IMR-90 (cell line): ENCODE measurements around the gene RGS10. TPM values are rescaled to one million over a fixed set of nuclear protein-coding genes. Genes with fewer than 3 reads are reported as not detected.

Experiments used
- ATAC-seq: fragments of 200-7000 bp; cut with Tn5 transposase; 2 replicates; pipeline ENCODE4 v1.9.1; 2020; ENCODE audit warnings: low read depth, mild to moderate bottlenecking, moderate library complexity
- Bru-seq: library from RNA; stranded (reverse); fragments of 400-500 nt; gene quantifications from one replicate; lab custom pipeline; 2021; lab: Mats Ljungman, UMichigan
- BruChase-seq, 2 experiments: library from RNA; stranded (reverse); fragments of 400-500 nt; gene quantifications; one replicate each; lab custom pipeline; 2021; lab: Mats Ljungman, UMichigan
- BruUV-seq: library from RNA; stranded (reverse); fragments of 400-500 nt; replicated peaks from 2 replicates; lab custom pipeline; 2021; lab: Mats Ljungman, UMichigan
- CTCF ChIA-PET: fragments of 300-600 bp; formaldehyde crosslinking; extraction: SDS; loops from one replicate; lab custom pipeline; 2021; ENCODE audit warnings: antibody characterized with exemption; lab: Yijun Ruan, JAX
- POLR2A ChIA-PET: fragments of 300-600 bp; sonication (Branson Sonifier 250); formaldehyde crosslinking; loops from one replicate; lab custom pipeline; 2022; ENCODE audit warnings: antibody characterized with exemption; ENCODE audit not compliant: unreplicated experiment; lab: Charles Lee
- DNase-seq: peaks from one replicate; pipeline ENCODE4 v3.0.0; 2013
- H2AFZ ChIP-seq: replicated peaks from 2 replicates; pipeline ENCODE3; 2013; ENCODE audit warnings: low read length, mild to moderate bottlenecking; ENCODE audit not compliant: poor library complexity
- H2AK5ac ChIP-seq: 2 replicates; pipeline ENCODE4 v1.6.1; 2013; ENCODE audit warnings: low read depth, low read length, inconsistent platforms
- H2AK9ac ChIP-seq: replicated peaks from 2 replicates; pipeline ENCODE3; 2013; ENCODE audit warnings: mild to moderate bottlenecking, low read depth, low read length, moderate library complexity; ENCODE audit not compliant: poor library complexity
- H2BK120ac ChIP-seq: 2 replicates; pipeline ENCODE4 v1.6.1; 2013; ENCODE audit warnings: low read depth, low read length, inconsistent platforms
- H2BK15ac ChIP-seq: 3 replicates; pipeline ENCODE4 v1.6.1; 2013; ENCODE audit warnings: low read depth, low read length, inconsistent platforms
- H2BK20ac ChIP-seq: 2 replicates; pipeline ENCODE4 v1.6.1; 2013; ENCODE audit warnings: low read depth, mild to moderate bottlenecking, inconsistent platforms, low read length, moderate library complexity
- H2BK5ac ChIP-seq: 2 replicates; pipeline ENCODE4 v1.6.1; 2013; ENCODE audit warnings: mild to moderate bottlenecking, low read depth, low read length, inconsistent platforms; ENCODE audit not compliant: poor library complexity, severe bottlenecking
- H3K14ac ChIP-seq: replicated peaks from 2 replicates; pipeline ENCODE4 v1.6.1; 2013; ENCODE audit warnings: low read depth, low read length, inconsistent platforms
- H3K18ac ChIP-seq: 2 replicates; pipeline ENCODE4 v1.6.1; 2013; ENCODE audit warnings: low read depth, low read length, control low read depth
- H3K23ac ChIP-seq: 2 replicates; pipeline ENCODE4 v1.6.1; 2013; ENCODE audit warnings: low read depth, low read length, inconsistent platforms
- H3K27ac ChIP-seq: 2 replicates; pipeline ENCODE4 v1.5.1; 2013; ENCODE audit warnings: mild to moderate bottlenecking, control low read depth, low read length; ENCODE audit not compliant: insufficient read depth
- H3K27me3 ChIP-seq: 2 replicates; pipeline ENCODE4 v1.6.1; 2013; ENCODE audit warnings: low read length; ENCODE audit not compliant: control insufficient read depth, insufficient read depth
- H3K36me3 ChIP-seq: 2 replicates; pipeline ENCODE4 v1.6.1; 2013; ENCODE audit warnings: low read length, mixed read lengths; ENCODE audit not compliant: control insufficient read depth, insufficient read depth
- H3K4ac ChIP-seq: 2 replicates; pipeline ENCODE4 v1.6.1; 2013; ENCODE audit warnings: low read depth, low read length, inconsistent platforms
- H3K4me1 ChIP-seq: 2 replicates; pipeline ENCODE4 v1.6.1; 2013; ENCODE audit warnings: low read length, mixed read lengths; ENCODE audit not compliant: control insufficient read depth, insufficient read depth
- H3K4me2 ChIP-seq: 2 replicates; pipeline ENCODE4 v1.6.1; 2013; ENCODE audit warnings: low read depth, mild to moderate bottlenecking, control low read depth, low read length, moderate library complexity
- H3K4me3 ChIP-seq: 2 replicates; pipeline ENCODE4 v1.5.1; 2013; ENCODE audit warnings: low read depth, mild to moderate bottlenecking, control low read depth, low read length, moderate library complexity; ENCODE audit not compliant: insufficient read depth
- H3K56ac ChIP-seq: 2 replicates; pipeline ENCODE4 v1.6.1; 2013; ENCODE audit warnings: low read length, inconsistent platforms; ENCODE audit not compliant: insufficient read depth; ENCODE audit errors: extremely low read depth
- H3K79me1 ChIP-seq, 2 experiments: 2 replicates each; pipeline ENCODE4 v1.6.1; 2013; ENCODE audit warnings: low read length in 2 of 2, inconsistent platforms in 1 of 2, low read depth in 1 of 2
- H3K9ac ChIP-seq: 2 replicates; pipeline ENCODE4 v1.6.1; 2013; ENCODE audit warnings: low read depth, low read length, control low read depth
- H3K9me1 ChIP-seq: 2 replicates; pipeline ENCODE4 v1.6.1; 2013; ENCODE audit warnings: low read length, inconsistent platforms; ENCODE audit not compliant: insufficient read depth
- H3K9me3 ChIP-seq: 2 replicates; pipeline ENCODE4 v1.6.1; 2013; ENCODE audit warnings: low read length; ENCODE audit not compliant: control insufficient read depth, insufficient read depth
- H4K20me1 ChIP-seq: 2 replicates; pipeline ENCODE4 v1.6.1; 2013; ENCODE audit warnings: low read length, inconsistent platforms; ENCODE audit not compliant: insufficient read depth
- H4K5ac ChIP-seq: 2 replicates; pipeline ENCODE4 v1.6.1; 2013; ENCODE audit warnings: mild to moderate bottlenecking, low read depth, low read length, control low read depth
- H4K8ac ChIP-seq, 2 experiments: 2 replicates each; pipeline ENCODE4 v1.6.1; 2013; ENCODE audit warnings: low read depth in 2 of 2, low read length in 2 of 2, control low read depth in 1 of 2, inconsistent platforms in 1 of 2
- H4K91ac ChIP-seq: 2 replicates; pipeline ENCODE4 v1.6.1; 2013; ENCODE audit warnings: low read depth, low read length, inconsistent platforms; ENCODE audit not compliant: insufficient read depth
- FOS ChIP-seq: fragments of 150-350 bp; IDR thresholded peaks from 2 replicates; pipeline ENCODE4 v1.6.1; 2016; ENCODE audit warnings: low read depth, low read length
- MAZ ChIP-seq: IDR thresholded peaks from 2 replicates; pipeline ENCODE4 v1.6.1; 2012; ENCODE audit warnings: low read depth, mild to moderate bottlenecking, low read length, improper control_type of control experiment, moderate library complexity, borderline replicate concordance
- MXI1 ChIP-seq: IDR thresholded peaks from 2 replicates; pipeline ENCODE4 v1.6.1; 2012; ENCODE audit warnings: low read depth, mild to moderate bottlenecking, low read length, moderate library complexity, borderline replicate concordance
- POLR2A ChIP-seq: IDR thresholded peaks from 2 replicates; pipeline ENCODE4 v1.6.1; 2012; ENCODE audit warnings: mild to moderate bottlenecking, low read depth, low read length
- WGBS, 2 experiments: methylation state at CpG; one replicate each; pipeline versions ENCODE4 v1.1.5 to v1.1.7; 2013; ENCODE audit warnings: missing lambda C conversion rate in 2 of 2; ENCODE audit not compliant: insufficient read length in 1 of 2; ENCODE audit errors: extremely low coverage in 2 of 2; 5-methylcytosine and 5-hydroxymethylcytosine counted together
- dilution Hi-C: fragments of 300-500 bp; cut with HindIII; formaldehyde crosslinking; loops from one replicate; pipeline ENCODE4 v1.14.3; 2018; ENCODE audit warnings: low sequenced_read_pairs; ENCODE audit not compliant: unreplicated experiment
- in situ Hi-C: fragments of 300-500 bp; cut with MboI; formaldehyde crosslinking; loops from 3 replicates; pipeline ENCODE4 v1.14.3; 2019; ENCODE audit warnings: low sequenced_read_pairs, inconsistent platforms, mixed read lengths
- intact Hi-C: fragments of 100-400 bp; cut with micrococcal nuclease; formaldehyde crosslinking; loops from 2 replicates; pipeline ENCODE4 v1.10.0; 2022
- long read RNA-seq: library from polyadenylated mRNA; unstranded; transcript quantifications from one replicate; pipeline ENCODE4 v2.0.0, GENCODE V29; 2021; ENCODE audit not compliant: unreplicated experiment
- polyA plus RNA-seq, 3 experiments: library from polyadenylated mRNA; depleted of rRNA; stranded (reverse); fragments of >200 nt; gene quantifications; 2 replicates each; pipeline ENCODE4 v1.2.3, GENCODE V29; 2012; ENCODE audit warnings: low replicate concordance in 1 of 3
- total RNA-seq: library from RNA; depleted of rRNA; stranded (reverse); fragments of >200 nt; gene quantifications from 2 replicates; pipeline ENCODE4 v1.2.3, GENCODE V29; 2012; rRNA removed

Gene RGS10
- total RNA-seq: 35.3 and 55.5 TPM in 2 replicates
- 77.0 and 89.7 TPM in 2 replicates for polyA plus RNA-seq (2012; rRNA removed)
- polyA plus RNA-seq (2012; cell fraction: cytosol; rRNA removed): 29.0 and 54.5 TPM in 2 replicates
- 9.4 and 39.2 TPM in 2 replicates for polyA plus RNA-seq (2012; cell fraction: nucleus; rRNA removed; ENCODE audit: low replicate concordance)
- Bru-seq, nascent RNA: percentile 77 among the genes with signal in this experiment
- percentile 87 among the genes with signal in this experiment for BruChase-seq, experiment 1, labeled RNA remaining after a 6-hour chase
- percentile 86 among the genes with signal in this experiment for BruChase-seq, experiment 2, labeled RNA remaining after a 2-hour chase
- long read RNA-seq, transcript RGS10-202 (5 exons, 804 nt): major isoform, 50 of 53 reads
- long read RNA-seq, partial matches to known transcripts: 1 of 53 reads
- long read RNA-seq, other reads (novel, unspliced or antisense): 2 of 53 reads

- H3K27ac ChIP-seq: peak within 1 kb of the TSS; percentile 57
- no peaks in the 10 kb centered on the region for H3K9me3 ChIP-seq
- H2BK20ac ChIP-seq: no peak within 1 kb of the TSS
- H3K79me1 ChIP-seq: peaks cover 18 to 47% of the 10 kb centered on the region in 2 experiments
- H3K9me1 ChIP-seq: peaks cover 19% of the 10 kb centered on the region
- peak within 1 kb of the TSS; percentile 63 for H3K18ac ChIP-seq
- WGBS, 2 experiments: 0% methylated on average over 4 of the region's 76 CpGs; no CpG with 5 or more reads in 1 of the 2 experiments
- peak within 1 kb of the TSS; percentile 70; the same call in 1 of the 2 replicates for H3K56ac ChIP-seq
- peak within 1 kb of the TSS in 1 of 2 experiments; percentile 74; a peak in 1 of 4 replicates for H4K8ac ChIP-seq
- no peak within 1 kb of the TSS for H2BK15ac ChIP-seq
- peak within 1 kb of the TSS; percentile 94 for H3K23ac ChIP-seq
- H4K20me1 ChIP-seq: peaks cover 43% of the 10 kb centered on the region
- H3K27me3 ChIP-seq: no peaks in the 10 kb centered on the region
- H2AK9ac ChIP-seq: peak within 1 kb of the TSS; percentile 97
- dilution Hi-C loops (no loop called here), intact Hi-C loops (loop anchor here (2.0 to 5.0 kb wide), 4 partner anchors 48 to 336 kb away; partner anchors contain the start of genes BAG3 and GRK5), in situ Hi-C loops (no loop called here)
- ATAC-seq: peak; percentile 93
- H3K4me3 ChIP-seq: peak within 1 kb of the TSS; percentile 81
- peak within 1 kb of the TSS; percentile 61 for H4K91ac ChIP-seq
- ChIA-PET POLR2A (no interaction called here), CTCF (interaction anchor here (0.6 to 2.0 kb wide), 9 partner anchors 14 to 343 kb away, joined by 3 to 8 read pairs (median 3); no protein-coding TSS in a partner anchor)
- peak within 1 kb of the TSS; percentile 68 for H3K14ac ChIP-seq
- peak within 1 kb of the TSS; percentile 68 for H3K4ac ChIP-seq
- H2BK120ac ChIP-seq: peak within 1 kb of the TSS; percentile 29
- TF ChIP-seq FOS (no peak), POLR2A (peak; percentile 55), MAZ (0 out of 2 replicates have a peak, but pooled peaks have one; percentile 39), MXI1 (peak; percentile 65; the same call in 1 of the 2 replicates)
- H3K4me2 ChIP-seq: peak within 1 kb of the TSS; percentile 93
- peak within 1 kb of the TSS; percentile 93 for H2AFZ ChIP-seq
- peaks cover 22% of the 10 kb centered on the region for H3K4me1 ChIP-seq
- peak within 1 kb of the TSS; percentile 79 for H2BK5ac ChIP-seq
- H3K9ac ChIP-seq: peak within 1 kb of the TSS; percentile 78
- peak within 1 kb of the TSS; percentile 41 for H2AK5ac ChIP-seq
- no TSS peak for BruUV-seq
- H3K36me3 ChIP-seq: no peaks in the 10 kb centered on the region
- H4K5ac ChIP-seq: peak within 1 kb of the TSS; percentile 43; the same call in 1 of the 2 replicates
- peak; percentile 72 for DNase-seq
These were observed at the start of gene RGS10 for GRCh38 chr10:119542357-119542987. Gene RGS10, minus strand, starts transcription at chr10:119542719. Its CDS starts 81 bp downstream, at chr10:119542638.
